Esophagus muscularis mucosa (tissue), 4 donors: ENCODE measurements around the gene RMRP.

Experiments
- EP300 ChIP-seq: sonication (generic); formaldehyde crosslinking; IDR thresholded peaks from one replicate; pipeline ENCODE4 v1.6.1; 2017; ENCODE audit warnings: antibody characterized with exemption
- POLR2AphosphoS5 ChIP-seq, 2 donors: sonication (generic); formaldehyde crosslinking; IDR thresholded peaks; one replicate each; pipeline ENCODE4 v1.6.1; 2017; ENCODE audit warnings: antibody characterized with exemption in 2 of 2
- TF ChIP-seq, protein P1 (sequence below), 3 experiments: fragments of 200-600 bp in 2 of 3; fragments of 450-650 bp in 1 of 3; sonication (generic) in 2 of 3; IDR thresholded peaks; one replicate each; pipeline ENCODE4 v1.5.1; 2017 to 2019; ENCODE audit warnings: antibody characterized with exemption in 3 of 3, mild to moderate bottlenecking in 2 of 3, moderate library complexity in 1 of 3

DNA sequence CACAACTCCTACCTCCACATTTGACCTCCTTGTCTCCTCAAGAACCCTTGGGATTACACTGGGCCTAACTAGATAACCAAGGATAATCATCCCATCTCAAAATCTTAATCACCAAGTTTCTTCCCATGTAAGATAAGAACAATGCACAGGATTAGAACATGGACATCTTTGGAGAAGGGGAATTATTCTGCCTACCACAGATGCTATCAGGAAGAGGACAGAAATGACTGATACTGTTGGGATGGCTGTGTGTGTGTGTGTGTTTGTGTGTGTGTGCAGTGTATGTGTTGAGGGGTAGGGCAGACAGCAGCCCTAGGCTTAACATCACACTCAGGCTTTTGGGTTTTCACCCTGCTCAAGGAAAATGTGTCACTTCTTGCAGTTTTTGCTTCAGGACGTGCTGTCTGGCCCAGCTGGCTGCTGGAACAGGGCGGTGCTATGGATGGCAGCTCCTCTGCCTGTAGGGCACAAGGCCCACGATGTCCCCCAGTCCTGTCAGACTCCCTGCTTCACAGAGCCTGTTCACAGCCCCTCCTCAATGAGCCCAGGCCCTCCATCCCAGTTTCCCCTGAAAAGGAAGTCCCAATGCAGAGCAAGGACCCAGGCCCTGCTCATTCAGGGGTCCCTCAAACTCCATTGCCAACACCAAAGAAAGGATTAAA, 23.7 kb upstream of the RMRP start:
- TF ChIP-seq, protein P1, sequence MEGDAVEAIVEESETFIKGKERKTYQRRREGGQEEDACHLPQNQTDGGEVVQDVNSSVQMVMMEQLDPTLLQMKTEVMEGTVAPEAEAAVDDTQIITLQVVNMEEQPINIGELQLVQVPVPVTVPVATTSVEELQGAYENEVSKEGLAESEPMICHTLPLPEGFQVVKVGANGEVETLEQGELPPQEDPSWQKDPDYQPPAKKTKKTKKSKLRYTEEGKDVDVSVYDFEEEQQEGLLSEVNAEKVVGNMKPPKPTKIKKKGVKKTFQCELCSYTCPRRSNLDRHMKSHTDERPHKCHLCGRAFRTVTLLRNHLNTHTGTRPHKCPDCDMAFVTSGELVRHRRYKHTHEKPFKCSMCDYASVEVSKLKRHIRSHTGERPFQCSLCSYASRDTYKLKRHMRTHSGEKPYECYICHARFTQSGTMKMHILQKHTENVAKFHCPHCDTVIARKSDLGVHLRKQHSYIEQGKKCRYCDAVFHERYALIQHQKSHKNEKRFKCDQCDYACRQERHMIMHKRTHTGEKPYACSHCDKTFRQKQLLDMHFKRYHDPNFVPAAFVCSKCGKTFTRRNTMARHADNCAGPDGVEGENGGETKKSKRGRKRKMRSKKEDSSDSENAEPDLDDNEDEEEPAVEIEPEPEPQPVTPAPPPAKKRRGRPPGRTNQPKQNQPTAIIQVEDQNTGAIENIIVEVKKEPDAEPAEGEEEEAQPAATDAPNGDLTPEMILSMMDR (IDR thresholded peaks at IDR 0.05): no peak
- TF ChIP-seq EP300: no peak
- no peak for TF ChIP-seq POLR2AphosphoS5 (IDR thresholded peaks at IDR 0.05)
